ENCODE data around the gene PNKD. TPM values are rescaled to one million over a fixed set of nuclear protein-coding genes. Genes with fewer than 3 reads are reported as not detected.

The PNKD gene
- total RNA-seq, 1 donor from 2014 or later = 13.5 TPM

DNA sequence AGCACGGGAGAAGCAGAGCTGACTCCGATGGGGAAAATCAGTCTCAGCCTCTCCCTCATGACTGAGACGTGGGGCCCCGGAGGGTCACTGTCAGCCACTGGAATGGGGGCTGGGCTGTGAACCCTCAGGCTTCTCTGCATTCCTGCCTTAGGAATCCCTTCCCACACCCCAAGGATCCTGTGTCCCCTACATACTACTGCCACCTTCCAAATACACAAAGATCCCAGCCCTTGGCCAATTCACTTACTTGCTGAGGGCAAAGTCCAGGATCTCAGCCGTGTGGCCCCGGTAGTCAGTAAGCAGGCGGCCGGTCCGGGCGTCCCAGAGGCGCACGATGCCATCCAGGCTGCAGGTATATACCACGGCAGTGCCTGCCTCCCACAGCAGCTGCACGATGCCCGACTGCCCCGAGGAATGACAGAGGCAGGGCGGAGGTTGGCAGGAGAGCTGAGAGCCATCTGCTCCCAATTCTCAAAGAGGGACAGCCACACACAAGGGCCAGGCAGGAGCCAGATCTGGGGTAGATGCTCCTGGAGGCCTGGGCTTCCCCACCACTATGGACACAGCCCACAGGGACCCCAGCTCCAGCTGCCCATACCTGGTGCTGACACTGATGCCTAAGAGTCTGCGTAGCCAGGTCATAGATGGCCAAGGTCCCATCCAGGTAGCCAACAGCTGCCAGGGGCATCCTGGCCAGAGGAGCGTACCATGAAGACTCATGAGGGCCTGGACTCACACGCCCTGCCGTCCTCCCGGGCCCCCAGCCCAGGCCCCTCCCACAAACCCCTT, 5.4 kb upstream of the PNKD start:
- no peak overlapping the region for H2AFZ ChIP-seq (replicated peaks)
- H3K79me2 ChIP-seq (ENCODE audit: low read depth) = peaks cover 18% of the 10 kb centered on the region
- no peaks in the 10 kb centered on the region for H3K9me3 ChIP-seq (ENCODE audit: low read depth)
- peaks cover 6% of the 10 kb centered on the region for H3K27me3 Mint-ChIP-seq (ENCODE audit: insufficient read depth, low read depth)
- no peak overlapping the region for H3K9ac ChIP-seq
- peaks cover 28% of the 10 kb centered on the region for H3K4me1 Mint-ChIP-seq
- no peak overlapping the region for H3K4me3 ChIP-seq
- no peaks in the 10 kb centered on the region for H3K36me3 ChIP-seq
- no peaks in the 10 kb centered on the region for H3K27me3 ChIP-seq
- peaks cover 20% of the 10 kb centered on the region for H3F3A ChIP-seq (ENCODE audit: low read depth)
- H4K20me1 ChIP-seq (ENCODE audit: low read depth) = peaks cover 13% of the 10 kb centered on the region
- H3K4me1 ChIP-seq = peaks cover 20% of the 10 kb centered on the region
- no peak overlapping the region for H3K27ac Mint-ChIP-seq
- TF ChIP-seq EZH2phosphoT487 (IDR thresholded peaks at IDR 0.05) (no peak), EZH2 (IDR thresholded peaks at IDR 0.05) (no peak)
- TF ChIP-seq, protein P1, sequence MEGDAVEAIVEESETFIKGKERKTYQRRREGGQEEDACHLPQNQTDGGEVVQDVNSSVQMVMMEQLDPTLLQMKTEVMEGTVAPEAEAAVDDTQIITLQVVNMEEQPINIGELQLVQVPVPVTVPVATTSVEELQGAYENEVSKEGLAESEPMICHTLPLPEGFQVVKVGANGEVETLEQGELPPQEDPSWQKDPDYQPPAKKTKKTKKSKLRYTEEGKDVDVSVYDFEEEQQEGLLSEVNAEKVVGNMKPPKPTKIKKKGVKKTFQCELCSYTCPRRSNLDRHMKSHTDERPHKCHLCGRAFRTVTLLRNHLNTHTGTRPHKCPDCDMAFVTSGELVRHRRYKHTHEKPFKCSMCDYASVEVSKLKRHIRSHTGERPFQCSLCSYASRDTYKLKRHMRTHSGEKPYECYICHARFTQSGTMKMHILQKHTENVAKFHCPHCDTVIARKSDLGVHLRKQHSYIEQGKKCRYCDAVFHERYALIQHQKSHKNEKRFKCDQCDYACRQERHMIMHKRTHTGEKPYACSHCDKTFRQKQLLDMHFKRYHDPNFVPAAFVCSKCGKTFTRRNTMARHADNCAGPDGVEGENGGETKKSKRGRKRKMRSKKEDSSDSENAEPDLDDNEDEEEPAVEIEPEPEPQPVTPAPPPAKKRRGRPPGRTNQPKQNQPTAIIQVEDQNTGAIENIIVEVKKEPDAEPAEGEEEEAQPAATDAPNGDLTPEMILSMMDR (IDR thresholded peaks at IDR 0.05) = no peak
- H3K36me3 Mint-ChIP-seq = peaks cover 12% of the 10 kb centered on the region
- no peak overlapping the region for H3K4me3 Mint-ChIP-seq
- H3K27ac ChIP-seq = no peak overlapping the region
- no peak for DNase-seq (ENCODE audit: low spot score)
- H3K9me3 Mint-ChIP-seq = no peaks in the 10 kb centered on the region
- no peak overlapping the region for H3K4me2 ChIP-seq

DNA sequence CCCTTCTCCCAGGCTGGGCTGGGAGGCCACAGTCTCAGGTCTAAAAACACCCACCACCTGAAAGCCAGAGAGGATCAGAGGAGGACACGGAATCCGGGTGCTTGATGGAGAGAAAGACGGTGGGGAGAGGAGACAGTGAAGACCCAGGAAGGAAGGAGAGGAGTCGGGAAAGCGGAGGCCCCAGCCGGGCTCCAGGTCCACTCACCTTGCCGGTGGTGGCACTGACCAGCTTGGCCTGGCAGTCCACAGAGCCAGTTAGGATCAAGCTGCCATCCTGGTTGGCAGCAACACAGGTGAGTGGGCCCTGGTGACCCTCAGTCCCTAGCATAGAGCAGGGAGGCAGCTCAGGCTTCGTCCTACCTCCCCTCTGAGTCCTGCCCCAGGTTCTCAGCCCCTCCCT, 4.7 kb upstream of the PNKD start:
- H3K27ac Mint-ChIP-seq = no peak overlapping the region
- H3K36me3 ChIP-seq = no peaks in the 10 kb centered on the region
- no peak overlapping the region for H3K4me3 ChIP-seq
- H3K79me2 ChIP-seq (ENCODE audit: low read depth) = peaks cover 18% of the 10 kb centered on the region
- H3K9me3 ChIP-seq (ENCODE audit: low read depth) = no peaks in the 10 kb centered on the region
- H3F3A ChIP-seq (ENCODE audit: low read depth) = peaks cover 13% of the 10 kb centered on the region
- no peaks in the 10 kb centered on the region for H3K27me3 ChIP-seq
- peaks cover 12% of the 10 kb centered on the region for H3K36me3 Mint-ChIP-seq
- peaks cover 27% of the 10 kb centered on the region for H3K4me1 Mint-ChIP-seq
- H3K4me2 ChIP-seq = no peak overlapping the region
- H3K9me3 Mint-ChIP-seq = no peaks in the 10 kb centered on the region
- no peak overlapping the region for H2AFZ ChIP-seq (replicated peaks)
- H4K20me1 ChIP-seq (ENCODE audit: low read depth) = peaks cover 13% of the 10 kb centered on the region
- H3K9ac ChIP-seq = no peak overlapping the region
- peaks cover 17% of the 10 kb centered on the region for H3K4me1 ChIP-seq
- DNase-seq (ENCODE audit: low spot score) = no peak
- H3K27me3 Mint-ChIP-seq (ENCODE audit: insufficient read depth, low read depth) = peaks cover 6% of the 10 kb centered on the region
- TF ChIP-seq, protein P1 (IDR thresholded peaks at IDR 0.05) = no peak
- TF ChIP-seq EZH2phosphoT487 (IDR thresholded peaks at IDR 0.05) = no peak
- no peak for TF ChIP-seq EZH2 (IDR thresholded peaks at IDR 0.05)
- H3K27ac ChIP-seq = no peak overlapping the region
- H3K4me3 Mint-ChIP-seq = no peak overlapping the region

GRCh38 chr2:218266316-218266979, 3.9 kb upstream of the PNKD start:
- Histone ChIP-seq H3F3A (ENCODE audit: low read depth) (peaks cover 7% of the 10 kb centered on the region), H3K4me2 (no peak overlapping the region), H3K4me1 (peaks cover 14% of the 10 kb centered on the region), H3K4me3 (no peak overlapping the region), H4K20me1 (ENCODE audit: low read depth) (peaks cover 13% of the 10 kb centered on the region), H2AFZ (replicated peaks) (no peak overlapping the region), H3K9me3 (ENCODE audit: low read depth) (no peaks in the 10 kb centered on the region), H3K9ac (no peak overlapping the region), H3K27ac (no peak overlapping the region), H3K36me3 (no peaks in the 10 kb centered on the region), H3K27me3 (no peaks in the 10 kb centered on the region), H3K79me2 (ENCODE audit: low read depth) (peaks cover 26% of the 10 kb centered on the region)
- DNase-seq (ENCODE audit: low spot score) = no peak
- TF ChIP-seq EZH2phosphoT487 (IDR thresholded peaks at IDR 0.05) = no peak
- TF ChIP-seq, protein P1 (IDR thresholded peaks at IDR 0.05) = no peak
- Mint-ChIP-seq H3K27me3 (ENCODE audit: insufficient read depth, low read depth) (peaks cover 6% of the 10 kb centered on the region), H3K27ac (no peak overlapping the region), H3K36me3 (peaks cover 12% of the 10 kb centered on the region), H3K9me3 (no peaks in the 10 kb centered on the region), H3K4me1 (peaks cover 24% of the 10 kb centered on the region), H3K4me3 (no peak overlapping the region)

Data from neural progenitor cell (in vitro differentiated cells).